Measurements from ENCODE around the gene SORBS1. TPM values are rescaled to one million over a fixed set of nuclear protein-coding genes. Genes with fewer than 3 reads are reported as not detected.

Gene SORBS1
- total and polyA plus RNA-seq, 2 of the 13 experiments (the other 11 are each of a cell fraction or from before 2014, with no cell fraction given), result 16.8 to 39.8 TPM

DNA sequence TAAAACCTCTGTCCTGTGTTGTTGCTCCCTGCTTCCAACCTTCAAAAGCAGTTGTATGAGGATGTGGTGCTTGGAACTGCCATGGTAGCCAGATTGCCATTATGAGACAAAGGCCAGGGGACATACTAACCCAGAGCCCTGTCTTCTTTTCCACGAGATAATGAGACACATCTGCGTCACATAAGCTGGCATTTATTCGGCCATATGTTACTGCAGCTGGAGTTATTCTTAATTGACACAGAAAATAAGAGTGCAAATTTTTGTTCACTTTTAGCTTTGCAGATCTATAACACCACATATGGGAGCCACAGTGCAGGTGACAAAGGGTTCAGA, 254.9 kb downstream of the SORBS1 start:
- POLR2A ChIA-PET, result no interaction called here

More for the DNA sequence above, 254.9 kb downstream of the SORBS1 start:
- H2AFZ ChIP-seq (ENCODE audit: low read length), result no peak overlapping the region
- BruUV-seq (replicated peaks), result no TSS peak
- H3K27ac ChIP-seq (ENCODE audit: extremely low read length, insufficient read depth, low read length), result no peak overlapping the region
- no peak overlapping the region for H3K4me2 ChIP-seq (ENCODE audit: low read depth, low read length)
- no peak for TF ChIP-seq HNF4A (CRISPR knock-in tag; IDR thresholded peaks at IDR 0.05)
- no peak for TF ChIP-seq SRSF4 (IDR thresholded peaks at IDR 0.05; ENCODE audit: low read depth, low read length, poor library complexity, severe bottlenecking)
- TF ChIP-seq E2F1 (CRISPR knock-in tag; IDR thresholded peaks at IDR 0.05), result no peak
- TF ChIP-seq ZFY (CRISPR knock-in tag; IDR thresholded peaks at IDR 0.05), result no peak
- TF ChIP-seq ZNF33B (CRISPR knock-in tag; IDR thresholded peaks at IDR 0.05), result no peak
- no peak for TF ChIP-seq TBX2 (CRISPR knock-in tag; IDR thresholded peaks at IDR 0.05; ENCODE audit: borderline replicate concordance)
- no peak for TF ChIP-seq ZNF317 (CRISPR knock-in tag; IDR thresholded peaks at IDR 0.05)
- TF ChIP-seq DNMT3B (CRISPR knock-in tag; conservative IDR thresholded peaks at IDR 0.05), result no peak
- TF ChIP-seq, protein P1, sequence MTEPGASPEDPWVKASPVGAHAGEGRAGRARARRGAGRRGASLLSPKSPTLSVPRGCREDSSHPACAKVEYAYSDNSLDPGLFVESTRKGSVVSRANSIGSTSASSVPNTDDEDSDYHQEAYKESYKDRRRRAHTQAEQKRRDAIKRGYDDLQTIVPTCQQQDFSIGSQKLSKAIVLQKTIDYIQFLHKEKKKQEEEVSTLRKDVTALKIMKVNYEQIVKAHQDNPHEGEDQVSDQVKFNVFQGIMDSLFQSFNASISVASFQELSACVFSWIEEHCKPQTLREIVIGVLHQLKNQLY (CRISPR knock-in tag; IDR thresholded peaks at IDR 0.05), result no peak
- TF ChIP-seq FUBP1 (CRISPR knock-in tag; IDR thresholded peaks at IDR 0.05; ENCODE audit: borderline replicate concordance), result no peak
- no peak for TF ChIP-seq PHF8 (CRISPR knock-in tag; IDR thresholded peaks at IDR 0.05)
- TF ChIP-seq POLR2AphosphoS5 (IDR thresholded peaks at IDR 0.05; ENCODE audit: low read depth, low read length), result no peak
- TF ChIP-seq, protein P2, sequence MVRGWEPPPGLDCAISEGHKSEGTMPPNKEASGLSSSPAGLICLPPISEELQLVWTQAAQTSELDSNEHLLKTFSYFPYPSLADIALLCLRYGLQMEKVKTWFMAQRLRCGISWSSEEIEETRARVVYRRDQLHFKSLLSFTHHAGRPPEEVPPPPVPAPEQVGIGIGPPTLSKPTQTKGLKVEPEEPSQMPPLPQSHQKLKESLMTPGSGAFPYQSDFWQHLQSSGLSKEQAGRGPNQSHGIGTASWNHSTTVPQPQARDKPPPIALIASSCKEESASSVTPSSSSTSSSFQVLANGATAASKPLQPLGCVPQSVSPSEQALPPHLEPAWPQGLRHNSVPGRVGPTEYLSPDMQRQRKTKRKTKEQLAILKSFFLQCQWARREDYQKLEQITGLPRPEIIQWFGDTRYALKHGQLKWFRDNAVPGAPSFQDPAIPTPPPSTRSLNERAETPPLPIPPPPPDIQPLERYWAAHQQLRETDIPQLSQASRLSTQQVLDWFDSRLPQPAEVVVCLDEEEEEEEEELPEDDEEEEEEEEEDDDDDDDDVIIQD (CRISPR knock-in tag; IDR thresholded peaks at IDR 0.05; ENCODE audit: low read depth), result no peak
- no peak overlapping the region for H3K9ac ChIP-seq (ENCODE audit: insufficient read depth, low read depth, low read length)
- intact Hi-C loops (cut with micrococcal nuclease; ENCODE audit: unreplicated experiment) (no loop called here), in situ Hi-C loops (cut with HindIII; ENCODE audit: extremely low pct_ligation_motif_present, low pct_unique_long_range_greater_than_20kb) (no loop called here)
- H3K36me3 ChIP-seq (replicated peaks in 1 of 2; ENCODE audit: control insufficient read depth in 1 of 2, insufficient read depth in 2 of 2, low read length in 2 of 2), result no peaks in the 10 kb centered on the region
- no peaks in the 10 kb centered on the region for H3K27me3 ChIP-seq (ENCODE audit: control insufficient read depth in 1 of 2, insufficient read depth in 2 of 2, low read length in 2 of 2)
- H3K9me3 ChIP-seq (ENCODE audit: low read length), result no peaks in the 10 kb centered on the region
- ATAC-seq (no peak), DNase-seq (ENCODE audit: low spot score) (no peak), FAIRE-seq (no peak)
- CTCF ChIA-PET (ENCODE audit: low intra/inter-chr PET ratio, low total read pairs), result no interaction called here
- H3K4me3 ChIP-seq (replicated peaks in 1 of 3; ENCODE audit: insufficient read depth in 1 of 3, low read depth in 2 of 3, low read length in 3 of 3), result no peak overlapping the region
- no peaks in the 10 kb centered on the region for H3K79me2 ChIP-seq (ENCODE audit: insufficient read depth, low read length)
- H4K20me1 ChIP-seq (ENCODE audit: insufficient read depth, low read length), result no peaks in the 10 kb centered on the region
- WGBS (ENCODE audit: low lambda C conversion rate), result 93% methylated on average over 3 of the region's 3 CpGs
- peaks cover 58% of the 10 kb centered on the region for H3K4me1 ChIP-seq (ENCODE audit: insufficient read depth, low read length)
